Glomerular visceral epithelial cell (primary cell): ENCODE results near the gene GBX1.
A peak's percentile ranks its signal among the peaks of the same experiment; 100 is the strongest.

Experiments used
- DNase-seq: peaks from one replicate; pipeline ENCODE4 v3.0.0-alpha.2; 2016; ENCODE audit errors: extremely low spot score

GBX1 gene

DNA sequence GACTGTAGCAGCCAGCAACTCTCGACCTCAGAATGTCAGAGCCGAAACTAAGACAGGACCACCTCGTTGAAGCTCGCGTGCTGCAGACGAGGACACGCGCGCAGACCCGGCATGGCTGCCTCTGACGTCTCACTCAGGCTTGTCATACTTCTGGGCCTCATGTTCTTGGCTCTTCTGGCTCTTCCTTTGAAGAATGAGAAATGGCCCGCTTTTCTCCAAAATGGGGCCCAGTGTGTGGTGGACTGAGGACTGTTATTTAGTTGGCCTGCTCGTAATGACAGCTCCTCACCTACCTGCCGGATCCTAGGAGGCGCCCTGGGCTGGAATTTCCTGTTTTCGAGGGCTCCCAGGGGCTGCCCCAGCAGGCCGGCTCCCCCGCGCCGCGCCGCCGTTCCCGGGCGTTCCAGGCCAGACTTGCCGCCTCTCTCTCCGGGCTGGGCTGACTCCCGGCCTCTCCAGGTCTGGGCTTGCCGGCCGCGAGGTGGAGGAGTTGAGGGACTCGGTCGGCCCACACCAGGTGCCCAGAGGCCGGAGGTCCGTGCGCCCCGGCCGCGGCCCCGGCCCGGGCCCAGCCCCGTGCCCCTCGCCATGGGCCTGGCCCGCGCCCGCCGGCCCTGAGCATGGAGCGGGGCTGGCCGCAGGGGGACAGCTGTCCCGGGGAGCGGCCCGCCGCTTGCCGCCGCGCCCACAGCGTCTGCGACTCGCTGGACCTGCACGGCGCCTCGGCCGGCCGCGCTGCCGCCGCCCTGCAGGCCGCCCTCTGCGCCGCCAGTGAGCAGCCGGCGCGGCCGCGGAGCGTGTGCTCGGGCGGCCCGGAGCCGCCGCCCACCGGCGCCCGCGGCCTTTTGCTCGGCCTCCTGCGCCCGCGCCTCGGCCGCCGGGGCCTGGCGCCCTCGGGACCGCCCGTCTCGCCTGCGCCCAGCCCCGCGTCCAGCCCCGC lies 53.1 kb downstream of the GBX1 start:
- peak; percentile 59 for DNase-seq

DNA sequence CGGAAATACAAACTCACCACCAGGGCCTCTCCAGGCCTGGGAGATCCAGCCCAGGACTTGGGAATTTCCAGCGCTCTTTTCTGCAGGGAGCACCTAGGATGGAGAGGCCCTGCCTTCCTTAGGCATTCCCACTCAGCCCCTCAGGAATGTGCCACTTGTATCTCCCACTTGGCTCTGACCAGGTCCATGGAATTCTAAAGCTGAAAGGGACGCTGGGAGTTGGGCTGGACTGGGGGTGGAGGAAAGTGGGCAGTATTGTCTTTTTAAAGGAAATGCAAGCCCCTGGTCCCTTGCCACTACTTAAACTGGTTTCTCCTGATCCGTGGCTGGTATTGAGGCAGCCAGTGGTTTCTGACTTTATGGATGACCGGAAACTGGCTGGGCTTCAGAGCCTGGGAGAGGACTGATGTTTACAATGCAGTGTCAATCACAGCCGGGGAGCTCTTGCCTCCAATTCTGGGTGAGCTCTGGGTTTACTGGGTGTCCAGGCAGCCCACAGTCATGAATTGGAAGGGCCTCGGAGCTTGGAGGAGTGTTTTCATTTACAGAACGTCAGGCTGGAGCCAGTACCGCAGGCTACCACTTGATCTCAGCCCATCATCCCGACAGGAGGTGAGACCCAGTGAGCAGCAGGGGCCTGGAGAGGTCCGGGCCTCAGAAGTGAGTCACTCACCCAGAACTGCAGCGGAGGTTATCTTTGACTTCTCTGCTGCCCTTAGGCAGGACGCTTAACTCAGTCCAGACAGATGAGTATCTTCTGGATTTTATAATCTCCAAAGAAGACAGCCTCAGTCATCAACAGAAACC lies 53.9 kb downstream of the GBX1 start:
- peak; percentile 91 for DNase-seq

DNA sequence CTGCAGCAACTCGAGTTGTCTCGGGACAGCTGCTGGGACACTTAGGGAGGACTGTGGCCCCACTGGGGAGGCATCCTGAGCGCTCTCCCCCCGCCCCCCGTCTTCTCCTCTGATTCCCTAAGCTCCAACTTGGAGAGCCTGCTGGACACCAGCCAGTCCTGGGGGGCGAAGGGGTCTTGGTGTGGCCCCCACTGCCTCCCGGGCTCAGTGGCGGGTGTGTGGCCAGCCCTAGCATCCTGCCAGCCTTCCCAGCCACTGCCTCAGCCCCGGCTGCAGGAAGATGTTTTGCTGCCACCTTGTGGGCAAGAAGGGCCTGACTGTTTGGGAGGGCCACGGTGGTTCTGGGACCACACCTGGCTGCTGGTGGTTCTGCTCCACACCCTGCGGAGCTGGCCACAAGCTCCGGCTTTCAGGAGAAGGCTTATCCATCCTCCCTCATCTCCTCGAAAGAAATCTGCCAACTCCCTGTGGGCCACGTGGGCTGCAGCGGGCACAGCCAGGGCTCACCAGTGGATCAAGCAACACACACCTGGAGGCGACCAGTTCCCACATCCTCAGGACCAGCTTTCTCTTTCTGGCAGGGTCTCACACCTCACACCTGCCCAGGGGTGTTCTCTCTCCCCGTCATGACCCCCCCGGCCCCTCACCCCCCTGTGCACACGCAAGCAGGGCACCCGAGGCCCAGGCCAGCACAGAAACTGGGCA lies 56.4 kb downstream of the GBX1 start:
- peak; percentile 73 for DNase-seq

DNA sequence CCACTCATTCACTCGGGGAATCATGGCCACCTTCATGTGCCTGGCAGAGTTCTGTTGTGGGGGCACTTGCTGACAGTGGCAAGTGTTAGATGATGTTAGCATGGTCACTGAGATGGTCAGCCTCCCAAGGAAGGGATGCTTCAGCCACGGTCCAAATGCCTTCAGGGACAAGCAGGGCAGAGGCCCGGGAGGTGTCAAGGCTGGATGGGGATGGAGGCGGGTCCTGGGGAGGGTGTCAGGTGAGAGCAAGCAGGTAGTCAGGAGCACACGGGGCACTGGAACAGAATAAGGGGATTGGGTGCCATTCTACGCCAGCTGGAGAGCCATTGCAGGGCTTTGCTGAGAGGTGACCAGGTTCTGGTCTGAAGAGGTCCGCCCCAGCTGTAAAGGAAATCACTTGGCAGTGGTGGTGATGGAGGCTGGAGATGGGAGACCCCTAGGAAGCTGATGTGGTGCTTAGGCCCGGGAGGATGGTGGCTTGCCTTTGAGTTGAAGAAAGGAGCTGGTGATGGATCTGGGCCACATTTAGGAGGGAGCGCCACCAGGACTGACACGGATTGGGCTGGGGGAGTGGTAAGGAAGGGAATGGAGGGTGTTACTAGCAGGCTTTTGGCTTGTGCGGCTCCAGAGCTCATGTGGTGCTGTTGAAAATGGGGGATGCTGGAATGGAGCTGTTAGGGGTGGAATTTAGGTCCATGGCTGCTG lies 57.1 kb downstream of the GBX1 start:
- DNase-seq, result no peak

DNA sequence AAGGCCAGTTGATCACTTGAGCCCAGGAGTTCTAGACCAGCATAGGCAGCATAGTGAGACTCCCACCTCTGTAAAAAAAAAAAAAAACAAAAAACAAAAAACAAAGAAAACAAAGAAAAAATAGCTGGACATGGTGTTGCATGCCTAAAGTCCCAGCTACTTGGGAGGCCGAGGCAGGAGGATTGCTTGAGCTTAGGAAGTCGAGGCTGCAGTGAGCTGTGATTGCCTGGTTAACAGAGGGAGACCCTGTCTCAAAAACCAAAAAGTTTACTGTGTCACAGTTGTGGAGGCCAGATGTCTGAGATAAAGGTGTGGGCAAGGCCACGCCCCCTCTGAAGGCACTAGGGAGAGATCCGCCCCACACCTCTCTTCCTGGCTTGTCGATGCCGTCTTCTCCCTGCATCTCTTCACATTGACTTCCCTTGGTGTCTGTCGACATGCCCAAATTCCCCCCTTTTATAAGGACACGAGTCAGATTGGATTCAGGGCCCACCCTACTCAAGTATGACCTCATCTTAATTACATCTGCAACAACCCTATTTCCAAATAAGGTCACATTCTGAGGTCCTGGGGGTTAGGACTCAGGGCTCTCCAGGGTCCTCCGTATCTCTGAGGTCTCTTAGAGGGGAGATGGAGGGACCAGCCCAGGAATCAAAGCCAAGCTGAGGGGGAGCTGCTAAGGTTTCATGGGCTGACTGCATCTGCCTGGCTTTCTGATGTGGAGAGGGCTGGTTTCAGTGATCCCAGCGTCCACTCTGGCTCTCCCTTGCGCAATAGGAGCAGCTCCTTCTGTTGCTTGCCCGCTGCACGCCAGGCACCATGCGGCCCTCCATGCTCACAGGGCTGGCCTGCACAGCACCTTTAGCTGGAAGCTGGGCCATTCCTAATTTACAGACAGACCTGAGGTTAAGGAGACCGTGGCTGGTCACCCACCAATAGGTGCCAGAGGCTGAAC lies 58.1 kb downstream of the GBX1 start:
- no peak for DNase-seq

DNA sequence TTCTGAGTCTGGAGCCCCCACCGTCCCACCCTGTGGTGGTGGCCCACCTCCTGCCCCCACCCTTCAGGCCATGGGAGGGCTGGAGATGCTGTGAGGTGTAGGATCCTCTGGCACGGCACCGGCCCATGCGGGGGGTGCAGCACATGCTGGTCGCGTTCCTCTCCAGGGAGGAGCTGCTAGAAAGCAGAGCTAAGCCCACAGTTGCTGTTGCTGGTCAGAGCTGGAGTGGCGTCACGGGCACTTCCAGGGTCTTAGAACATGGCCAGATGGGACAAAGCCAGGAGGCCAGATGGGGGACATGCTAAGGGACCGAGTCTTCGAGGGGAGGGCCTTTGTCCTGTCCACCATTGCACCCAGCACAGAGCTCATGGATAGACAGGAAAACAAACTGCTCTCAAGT lies 59.6 kb downstream of the GBX1 start:
- DNase-seq, result no peak

DNA sequence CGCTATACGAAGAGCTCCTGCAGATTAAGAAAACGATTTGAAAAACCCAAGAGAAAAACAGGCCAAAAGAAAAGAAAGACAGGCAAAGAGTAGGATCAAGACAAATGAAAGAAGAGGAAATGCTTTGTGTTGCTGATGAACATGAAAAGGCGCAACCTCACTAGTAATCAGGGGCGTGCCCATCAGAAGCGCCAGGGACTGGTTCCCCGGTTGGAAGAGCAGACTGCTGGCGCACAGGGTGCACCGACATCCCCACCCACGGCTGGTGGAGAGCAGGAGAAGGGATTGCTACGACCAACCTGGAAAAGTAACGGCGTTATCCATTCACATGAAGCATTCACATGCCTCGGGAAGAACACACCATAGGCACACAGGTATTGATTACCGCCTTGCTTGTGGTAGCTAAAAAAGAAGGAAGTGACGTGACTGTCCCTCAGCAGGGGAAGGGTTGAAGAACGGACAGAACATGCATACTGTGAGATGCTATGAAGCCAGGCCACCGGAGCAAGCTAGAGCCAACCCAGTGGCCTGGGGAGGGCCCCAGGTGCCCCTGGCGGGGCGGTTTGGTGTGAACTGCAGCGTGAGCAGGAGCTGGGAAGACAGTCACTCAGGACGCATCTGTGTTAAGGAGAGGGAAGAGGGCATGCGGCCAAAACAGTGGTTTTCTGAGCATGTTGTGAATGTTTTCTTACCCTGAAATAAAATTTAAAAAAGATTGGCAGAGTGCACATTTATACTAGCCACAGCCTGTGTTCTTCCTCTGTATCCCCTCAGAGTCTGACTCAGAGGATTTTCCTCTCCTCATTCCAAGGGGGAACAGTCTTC lies 62.9 kb downstream of the GBX1 start:
- peak; percentile 75 for DNase-seq

DNA sequence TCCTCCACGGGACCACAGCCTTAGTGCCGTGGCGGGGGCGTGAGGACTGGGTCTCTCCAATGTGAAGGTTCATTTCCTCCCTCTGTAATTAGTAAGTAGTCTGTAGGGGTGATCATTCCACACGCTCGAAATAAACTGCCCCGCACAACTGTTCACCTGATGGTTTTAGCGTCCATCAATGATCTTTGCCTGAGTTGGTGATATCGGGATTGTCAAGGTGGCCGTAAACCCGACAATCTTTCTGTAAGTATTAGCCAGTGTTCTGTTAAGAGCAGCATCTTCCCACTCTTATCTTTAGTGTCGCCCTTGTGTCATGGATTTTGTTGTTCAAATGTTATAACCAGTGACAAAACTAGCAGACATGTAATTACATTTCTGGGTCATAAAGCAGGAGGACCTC lies 63.5 kb downstream of the GBX1 start:
- DNase-seq, result no peak

DNA sequence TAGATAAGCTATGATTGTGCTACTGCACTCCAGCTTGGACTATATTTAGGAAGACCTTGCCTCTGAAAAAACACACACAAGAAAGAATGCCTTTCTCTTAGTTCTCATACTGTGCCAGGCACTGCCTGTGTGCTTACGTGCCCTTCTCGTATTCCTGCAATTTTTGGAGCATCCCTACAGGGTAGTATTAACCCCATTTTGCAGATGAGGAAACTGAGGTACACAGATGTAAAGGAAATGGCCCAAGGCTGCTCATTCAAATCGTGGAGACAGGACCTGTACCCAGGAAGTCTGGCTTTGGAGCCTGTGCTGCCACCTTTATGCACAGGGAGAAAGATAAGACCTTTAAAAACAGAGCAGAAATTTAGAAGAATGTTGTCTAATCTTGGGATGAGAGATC lies 64.5 kb downstream of the GBX1 start:
- no peak for DNase-seq

DNA sequence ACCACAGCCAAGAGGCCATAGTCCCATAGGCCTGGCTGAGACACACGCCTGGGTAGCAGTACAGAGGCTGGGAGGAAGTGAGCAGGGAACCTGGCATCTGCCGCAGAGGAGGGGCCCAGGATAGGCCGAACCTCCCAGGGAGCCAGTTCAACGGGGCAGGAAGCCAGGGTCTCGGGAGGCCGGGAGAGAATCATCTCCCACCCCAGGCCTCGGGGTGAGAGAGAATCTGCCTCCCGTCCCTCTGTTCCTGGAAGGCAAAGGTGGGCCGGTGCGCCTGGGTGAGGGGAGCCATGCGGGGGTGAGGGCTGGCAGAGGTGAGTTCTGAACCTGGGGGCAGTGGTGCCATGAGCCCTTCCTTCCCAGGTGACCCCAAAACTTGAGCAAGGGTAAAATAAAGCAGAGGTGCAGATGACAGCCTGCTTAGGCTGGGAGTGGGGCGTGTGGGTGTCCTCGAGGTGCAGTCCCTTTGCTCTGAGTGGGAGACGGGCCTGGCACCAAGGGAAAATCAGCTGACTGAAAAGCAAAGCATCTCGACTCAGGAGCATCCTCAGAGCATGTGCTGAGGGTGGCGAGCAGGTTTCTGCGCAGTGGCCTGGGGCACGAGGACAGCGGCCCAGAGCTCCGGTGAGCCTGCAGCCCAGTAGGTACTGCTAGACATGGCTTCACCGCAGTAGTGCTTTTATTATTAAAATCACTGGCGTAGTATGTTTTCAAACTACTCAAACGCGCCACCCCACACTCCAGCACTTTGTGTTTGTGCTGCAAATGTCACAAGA lies 65.7 kb downstream of the GBX1 start:
- DNase-seq, result no peak

DNA sequence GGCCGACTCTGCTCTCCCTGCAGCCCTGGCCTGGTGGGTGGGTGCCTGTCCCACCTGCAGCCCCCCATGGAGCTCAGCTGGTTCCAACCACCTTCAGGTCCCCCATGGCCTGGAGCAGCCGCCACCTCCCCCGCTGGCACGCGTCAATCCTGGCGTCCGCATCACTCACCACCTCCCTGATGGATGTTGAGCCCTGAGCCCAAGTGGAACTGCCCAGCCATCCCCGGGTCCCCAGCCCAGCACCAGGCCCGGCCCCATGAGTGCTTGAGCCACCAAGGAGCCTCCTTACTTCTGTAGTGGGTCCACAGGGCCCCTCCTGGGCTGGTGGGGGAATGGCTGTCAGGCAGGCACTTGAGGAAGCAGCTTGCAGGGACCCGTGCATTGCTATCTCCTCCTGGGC lies 66.6 kb downstream of the GBX1 start:
- no peak for DNase-seq

DNA sequence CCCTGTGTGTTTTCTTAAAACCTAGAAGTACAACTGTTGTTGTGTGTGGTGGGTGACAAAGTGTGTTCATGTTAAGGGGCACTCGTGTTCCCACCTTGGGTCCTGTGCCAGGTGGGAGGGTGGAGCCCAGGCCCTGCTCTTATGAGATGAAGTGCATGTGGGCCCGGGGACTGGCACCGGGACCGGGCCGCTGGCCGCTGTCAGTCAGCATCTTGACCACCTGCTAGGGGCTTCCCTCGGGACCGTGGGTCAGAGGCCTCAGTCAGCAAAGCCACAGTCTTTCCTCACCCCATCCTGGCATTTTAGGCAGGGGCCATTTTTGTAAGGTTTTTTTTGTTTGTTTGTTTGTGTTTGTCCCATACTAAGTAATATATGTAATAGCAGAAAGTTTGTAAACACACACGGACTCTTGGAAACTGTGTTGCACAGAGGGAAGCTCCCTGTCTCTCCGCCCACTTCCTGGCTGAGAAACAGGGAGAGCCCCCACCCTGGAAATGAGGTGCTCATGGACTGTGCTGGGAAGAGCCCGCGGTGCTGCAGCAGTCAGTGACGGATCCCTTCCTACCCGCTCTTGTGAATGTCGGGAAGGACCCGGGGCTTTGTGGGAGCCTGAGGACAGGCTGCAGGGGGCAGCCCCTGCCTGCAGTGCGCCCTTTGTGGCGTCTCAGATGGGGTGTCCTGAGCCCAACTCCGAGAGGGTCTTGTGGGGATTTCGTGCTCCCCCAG lies 67.8 kb downstream of the GBX1 start:
- no peak for DNase-seq
